Body of pancreas (tissue), 4 donors: ENCODE data around the gene LTB4R.

Experiments
- CTCF ChIP-seq, 7 experiments: fragments of 450-650 bp in 4 of 7; fragments of 200-600 bp in 3 of 7; sonication (generic) in 3 of 7; IDR thresholded peaks; one replicate each; pipeline ENCODE4 v1.5.1; 2016 to 2019; ENCODE audit warnings: antibody characterized with exemption in 7 of 7
- POLR2A ChIP-seq, 3 donors: fragments of 450-650 bp; IDR thresholded peaks; one replicate each; pipeline ENCODE4 v1.6.1; 2016; ENCODE audit warnings: antibody characterized with exemption in 3 of 3, mild to moderate bottlenecking in 2 of 3

- TF ChIP-seq CTCF (IDR thresholded peaks at IDR 0.05) (no peak), POLR2A (IDR thresholded peaks at IDR 0.05) (no peak)
Observed at GRCh38 chr14:24366413-24366720, 55.1 kb downstream of the LTB4R start.
